Stimulated activated CD8-positive, alpha-beta memory T cell treated with anti-CD3 and anti-CD28 coated beads, Interleukin-15, amount 100 ng/mL, for 4 hours (primary cell): ENCODE measurements around the gene KRTAP15-1.

ENCODE experiments used
- DNase-seq, 2 donors: peaks; one replicate each; pipeline ENCODE4 v3.0.0-alpha.2; 2020; ENCODE audit warnings: low read depth in 2 of 2

The KRTAP15-1 gene, protein sequence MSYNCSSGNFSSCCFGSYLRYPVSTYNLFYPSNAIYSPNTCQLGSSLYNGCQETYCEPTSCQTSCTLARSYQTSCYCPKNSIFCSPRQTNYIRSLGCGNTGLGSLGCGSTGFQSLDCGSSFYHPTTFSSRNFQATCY

DNA sequence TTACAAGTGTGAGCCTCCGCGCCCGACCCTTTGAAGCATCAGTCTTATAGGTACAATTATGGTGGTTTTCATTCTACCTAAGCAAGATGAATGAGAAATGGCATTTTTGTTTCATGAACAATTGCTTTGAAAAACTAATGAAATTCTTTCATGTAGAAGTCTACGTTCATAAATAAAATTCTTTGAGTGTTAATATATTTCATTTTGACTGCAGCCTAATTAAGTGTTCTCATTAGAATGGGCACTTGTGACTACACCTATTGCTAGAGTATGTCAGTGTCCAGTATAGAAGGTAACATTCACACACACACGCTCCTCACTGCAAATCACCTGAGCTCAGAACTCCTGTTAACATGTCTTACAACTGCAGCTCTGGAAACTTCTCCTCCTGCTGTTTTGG is at the start of gene KRTAP15-1:
Gene KRTAP15-1, plus strand, starts transcription at position 301 of the 400 bp plus-strand sequence. Its CDS starts 53 bp downstream, at position 354.
- no peak for DNase-seq

DNA sequence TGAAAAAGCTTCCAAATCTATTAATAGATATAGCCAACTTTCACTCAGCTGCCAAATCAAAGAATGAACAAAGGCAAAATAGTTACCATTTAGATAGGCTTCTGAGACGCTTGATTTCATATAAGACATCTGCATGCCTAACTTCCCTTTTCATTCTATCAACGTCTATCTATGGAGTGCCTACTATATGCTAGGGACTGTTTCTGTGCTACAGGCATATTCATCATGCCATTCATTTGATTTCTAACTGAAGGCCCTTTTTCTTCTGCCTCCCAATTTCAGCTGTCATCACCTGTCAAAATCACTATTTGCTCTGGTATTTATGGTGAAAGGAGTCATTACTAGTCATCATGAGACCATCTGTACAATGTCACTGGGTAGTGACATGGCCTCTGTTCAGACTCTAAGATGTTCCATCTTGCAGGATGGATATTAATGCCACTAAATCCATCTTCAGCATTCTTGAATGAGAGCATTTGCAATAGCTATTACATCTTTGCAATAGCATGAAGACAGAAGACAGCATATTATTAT is 48.5 kb upstream of the KRTAP15-1 start:
- DNase-seq = no peak

DNA sequence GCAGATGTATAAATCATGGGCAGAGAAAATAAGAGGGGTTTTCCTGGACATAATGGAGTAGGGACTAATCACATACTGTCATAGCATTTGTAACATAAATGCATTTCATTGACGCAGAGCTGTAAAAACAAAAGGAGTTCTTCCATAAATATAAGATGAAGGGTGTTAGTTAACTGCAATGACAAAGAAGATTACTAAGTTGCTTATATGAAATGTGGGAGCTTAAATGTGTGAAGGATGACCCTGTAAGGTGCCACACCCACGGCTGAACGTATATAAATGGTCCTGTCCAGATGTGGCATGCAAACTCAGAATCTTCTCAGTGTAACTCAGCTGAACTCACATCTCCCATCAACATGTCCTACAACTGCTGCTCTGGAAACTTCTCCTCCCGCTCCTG is 44.3 kb upstream of the KRTAP15-1 start, which contains the start of gene KRTAP13-1:
Gene KRTAP13-1, plus strand, starts transcription at position 301 of the 400 bp plus-strand sequence. Its CDS starts 56 bp downstream, at position 357.
- no peak for DNase-seq

DNA sequence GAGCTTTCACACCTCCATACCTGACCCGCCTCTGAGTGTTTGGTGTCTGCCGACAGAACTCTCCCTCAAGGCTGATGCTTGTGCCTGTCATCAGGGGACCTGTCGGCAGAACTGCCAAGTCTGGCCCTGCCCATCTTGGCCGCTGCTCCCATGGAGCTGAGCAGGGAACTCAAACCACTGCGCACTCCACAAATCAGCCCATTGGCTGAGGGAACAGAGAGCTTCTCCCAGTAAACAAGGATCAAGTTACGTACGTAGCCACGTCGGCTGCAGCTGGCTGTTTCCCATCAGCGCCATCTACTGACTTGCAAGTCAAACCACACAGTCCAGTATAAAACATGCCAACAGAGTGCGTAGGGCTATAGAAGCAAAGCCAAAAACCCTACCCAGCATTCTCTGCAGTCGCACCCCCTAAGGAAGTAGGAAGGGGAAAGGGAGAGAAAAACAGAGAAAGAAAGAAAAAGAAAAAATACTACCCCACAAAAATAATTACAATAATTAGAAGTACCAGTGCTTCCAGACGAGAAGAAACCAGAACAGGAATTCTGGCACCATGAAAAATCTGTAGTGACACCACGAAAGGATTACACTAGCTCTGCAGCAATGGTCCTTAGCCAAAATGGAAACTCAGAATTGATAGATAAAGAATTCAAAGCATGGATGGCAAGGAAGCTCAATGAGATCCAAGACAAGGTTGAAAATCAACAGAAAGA is 31.1 kb upstream of the KRTAP15-1 start:
- DNase-seq = no peak

DNA sequence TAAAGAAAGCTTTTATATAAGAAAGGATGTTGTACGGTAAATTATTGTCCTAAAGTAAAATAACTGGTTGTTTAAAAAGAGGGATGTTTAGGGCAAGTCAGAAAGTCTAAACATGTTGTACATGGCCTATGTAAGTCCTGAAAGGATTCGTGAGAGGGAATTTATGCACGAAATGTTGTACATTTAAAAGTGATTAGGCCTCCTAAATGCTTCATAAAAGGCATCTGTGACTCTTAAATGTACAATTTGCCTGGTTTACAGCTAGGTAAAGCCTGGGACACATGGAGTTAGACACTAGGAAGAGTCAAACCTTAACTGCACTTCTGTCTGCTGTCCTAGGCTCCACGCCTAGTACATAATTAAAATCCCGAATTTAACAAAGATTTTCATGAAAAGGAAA is 24.1 kb upstream of the KRTAP15-1 start:
- DNase-seq = no peak

DNA sequence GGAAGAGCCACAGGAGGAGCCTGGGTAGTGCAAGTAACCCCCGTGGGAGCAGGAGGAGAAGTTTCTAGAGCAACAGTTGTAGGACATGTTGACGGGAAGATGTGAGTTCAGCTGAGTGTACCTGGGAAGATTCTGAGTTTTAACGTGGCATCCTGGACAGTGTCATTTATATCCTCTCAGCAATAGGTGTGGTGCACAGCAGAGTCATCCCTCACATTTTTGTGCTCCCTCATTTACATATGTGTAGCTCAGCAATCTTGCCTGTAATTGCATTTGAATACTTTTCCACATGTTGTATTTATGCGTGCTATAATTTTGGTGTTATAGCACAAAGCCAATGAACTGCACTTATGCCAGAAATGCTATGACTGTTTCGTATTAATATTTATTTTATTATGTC is 14.2 kb upstream of the KRTAP15-1 start, which contains the start of gene KRTAP13-3:
Gene KRTAP13-3, minus strand, starts transcription at position 101 of the 400 bp plus-strand sequence. Its CDS starts 14 bp downstream, at position 87.
- DNase-seq = no peak

DNA sequence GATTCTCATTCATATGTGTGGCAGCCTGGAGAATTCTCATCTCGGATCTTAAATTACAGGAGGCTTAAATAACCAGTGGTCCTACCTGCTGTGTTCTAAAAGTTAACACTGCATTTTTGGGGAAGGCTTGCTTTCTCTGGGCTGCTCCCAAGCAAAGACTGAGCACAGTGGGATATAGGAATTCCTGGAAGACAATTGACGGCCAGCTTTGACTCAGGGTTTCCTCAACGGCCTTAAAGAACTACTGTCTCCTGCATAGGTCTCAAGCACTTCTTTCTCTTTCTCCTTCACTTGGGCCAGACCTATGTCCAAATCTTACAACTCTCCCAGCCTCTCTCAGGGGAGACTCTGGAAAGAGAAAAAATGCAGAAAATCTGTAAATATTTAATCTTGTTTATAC is 13.3 kb upstream of the KRTAP15-1 start:
- DNase-seq = no peak

DNA sequence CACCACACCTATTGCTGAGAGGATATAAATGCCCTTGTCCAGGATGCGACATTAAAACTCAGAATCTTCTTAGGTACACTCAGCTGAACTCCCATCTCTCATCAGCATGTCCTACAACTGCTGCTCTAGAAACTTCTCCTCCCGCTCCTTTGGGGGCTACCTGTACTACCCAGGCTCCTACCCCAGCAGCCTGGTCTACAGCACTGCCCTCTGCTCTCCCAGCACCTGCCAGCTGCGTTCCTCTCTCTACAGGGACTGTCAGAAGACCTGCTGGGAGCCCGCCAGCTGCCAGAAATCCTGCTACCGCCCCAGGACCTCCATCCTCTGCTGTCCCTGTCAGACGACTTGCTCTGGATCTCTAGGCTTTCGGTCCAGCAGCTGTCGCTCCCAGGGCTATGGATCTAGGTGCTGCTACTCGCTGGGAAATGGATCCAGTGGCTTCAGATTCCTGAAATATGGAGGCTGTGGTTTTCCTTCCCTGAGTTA is 9.9 kb upstream of the KRTAP15-1 start, which contains the start of gene KRTAP13-4:
Gene KRTAP13-4, plus strand, starts transcription at position 51 of the 486 bp plus-strand sequence. Its CDS starts 56 bp downstream, at position 107.
- no peak for DNase-seq

DNA sequence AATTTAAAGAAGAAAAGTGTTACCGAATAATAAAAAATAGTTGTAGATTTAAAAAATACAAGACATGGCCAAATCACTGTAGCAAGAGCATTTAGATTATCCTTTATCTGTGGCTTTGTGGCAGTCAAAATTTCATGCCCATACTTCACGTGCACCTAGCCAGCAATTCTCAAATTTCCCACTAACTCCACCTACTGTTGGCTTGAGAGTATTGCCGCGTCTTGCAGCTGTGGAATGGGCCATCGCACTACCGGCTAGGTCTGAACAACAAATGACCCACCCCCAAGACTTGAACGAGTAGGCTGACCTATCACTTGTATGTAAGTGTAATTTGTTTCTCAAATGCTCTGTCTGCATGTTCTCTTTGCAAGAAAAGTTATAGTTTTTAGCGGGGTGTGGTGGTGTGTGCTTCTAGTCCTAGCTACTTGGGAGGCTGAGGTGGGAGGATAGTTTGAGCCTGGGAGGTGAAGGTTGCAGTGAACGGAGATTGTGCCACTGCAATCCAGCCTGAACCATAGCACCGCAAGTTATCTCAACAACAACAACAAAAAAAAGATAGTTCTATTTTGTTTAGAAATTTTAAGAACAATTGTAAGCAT is 5.9 kb upstream of the KRTAP15-1 start:
- DNase-seq = no peak

DNA sequence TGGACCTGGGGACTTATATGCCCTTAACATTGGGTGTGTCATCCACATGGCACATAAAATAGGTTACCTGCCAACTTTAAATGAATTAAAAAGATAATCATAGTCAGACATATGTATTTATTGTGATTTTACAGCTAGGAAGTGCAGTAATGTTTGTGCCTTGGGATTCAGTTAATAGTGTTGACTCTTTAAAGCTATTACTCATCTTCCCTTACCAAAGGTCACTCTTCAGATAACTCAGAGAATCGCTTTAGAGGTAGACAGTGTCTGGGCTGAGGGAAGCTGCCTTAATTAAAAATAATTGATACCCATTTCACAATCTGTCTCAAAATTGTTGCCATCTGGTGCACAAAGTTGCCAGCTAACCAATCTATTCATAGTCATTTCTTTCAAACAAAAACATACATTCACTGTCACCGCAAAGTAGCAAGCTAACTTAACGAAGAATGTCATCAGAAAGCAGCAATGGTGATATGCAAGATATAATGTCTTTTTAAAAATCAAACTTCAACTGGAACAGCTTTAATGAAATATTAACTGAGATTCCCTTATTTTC is 3.0 kb upstream of the KRTAP15-1 start:
- no peak for DNase-seq

DNA sequence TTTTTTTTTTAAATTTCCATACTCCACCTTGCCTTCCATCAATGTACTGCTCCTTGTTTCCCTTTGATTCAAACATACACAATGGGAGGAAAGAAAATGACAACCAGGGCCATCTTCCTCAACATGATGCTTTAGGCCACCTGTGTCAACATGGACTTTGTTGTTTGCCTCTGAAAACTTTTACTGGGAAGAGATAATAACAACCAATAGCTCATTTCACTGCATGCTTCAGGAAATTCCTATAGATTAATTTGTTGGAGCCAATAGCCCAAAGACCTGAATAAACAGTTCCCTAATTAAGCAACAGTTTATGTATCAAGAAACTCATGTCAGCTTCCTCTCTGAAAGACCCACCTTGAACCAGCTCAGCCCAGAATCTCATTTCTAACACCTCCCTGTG is 3.2 kb downstream of the KRTAP15-1 start:
- no peak for DNase-seq

DNA sequence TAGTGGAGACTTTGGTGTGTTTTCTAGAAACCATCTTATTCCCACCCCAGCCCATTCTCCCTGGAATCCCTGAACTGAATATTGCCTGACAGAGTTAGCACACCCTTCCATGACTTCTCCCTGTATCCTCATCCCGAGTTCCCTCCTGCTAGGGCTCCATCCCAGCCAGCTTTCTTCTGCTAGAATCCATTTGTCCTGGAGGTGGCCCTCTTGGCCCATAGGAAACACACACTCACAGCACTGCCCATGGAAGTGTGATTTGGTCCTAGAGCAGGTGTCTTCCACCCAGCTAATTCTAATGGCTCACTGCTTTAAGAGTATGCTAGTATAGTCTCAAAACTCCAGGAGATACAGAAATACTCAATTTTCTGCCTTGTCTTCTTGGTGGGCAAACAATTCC is 4.1 kb downstream of the KRTAP15-1 start:
- DNase-seq = no peak

DNA sequence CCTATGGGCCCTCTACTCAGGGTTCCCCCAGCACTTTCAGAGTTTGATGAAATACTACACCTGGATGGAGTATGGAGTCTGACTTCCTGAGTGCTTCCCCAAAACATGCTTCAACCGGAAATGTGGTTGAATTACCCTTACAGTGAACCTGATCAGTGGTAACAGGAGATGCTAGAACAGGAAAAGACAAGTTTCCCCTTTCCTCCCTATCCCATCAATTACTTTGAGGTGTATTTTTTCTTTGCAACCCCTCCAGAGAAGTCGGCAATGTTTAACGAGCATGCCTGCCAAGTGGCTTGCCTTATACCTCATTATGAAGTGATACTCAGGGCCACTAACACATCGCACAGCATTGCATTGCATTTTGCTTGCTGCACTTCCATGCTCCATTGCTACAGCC is 7.0 kb downstream of the KRTAP15-1 start:
- no peak for DNase-seq

DNA sequence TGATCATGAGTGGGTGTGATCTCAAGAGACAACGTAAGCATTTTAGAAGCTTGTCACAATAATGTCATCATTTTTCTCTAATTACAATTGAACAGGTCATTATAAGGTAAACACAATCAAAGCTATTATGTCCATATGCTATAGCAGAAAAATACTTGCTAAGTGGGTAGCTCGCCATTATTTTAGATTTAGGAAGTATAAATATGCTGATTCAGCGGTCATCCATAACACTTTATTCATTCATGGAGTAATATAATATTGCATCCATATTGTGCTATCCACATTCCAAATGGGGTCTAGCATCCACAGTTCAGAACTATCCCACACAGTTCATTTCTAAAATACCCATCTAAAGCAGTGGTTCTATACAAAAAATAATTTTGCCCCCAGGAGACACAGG is 8.4 kb downstream of the KRTAP15-1 start:
- no peak for DNase-seq

DNA sequence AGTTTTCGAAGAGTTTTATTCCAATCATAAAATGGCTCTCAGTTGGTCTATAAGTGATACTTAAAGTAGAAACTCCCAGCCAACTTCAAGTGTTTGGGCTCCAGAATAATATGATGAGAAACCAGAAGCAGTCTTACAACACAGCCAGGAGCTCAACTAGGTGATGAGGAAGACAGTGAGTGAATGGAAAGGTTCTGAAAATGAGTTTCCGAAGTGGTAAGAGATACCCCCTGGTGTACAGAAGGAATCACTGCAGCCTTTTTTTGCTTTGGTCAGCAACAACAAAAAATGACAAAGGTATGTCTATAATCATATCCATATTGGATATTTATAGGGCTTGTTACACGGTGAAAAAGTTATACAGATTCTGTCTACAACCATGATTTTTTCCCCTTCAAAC is 23.6 kb downstream of the KRTAP15-1 start:
- no peak for DNase-seq

DNA sequence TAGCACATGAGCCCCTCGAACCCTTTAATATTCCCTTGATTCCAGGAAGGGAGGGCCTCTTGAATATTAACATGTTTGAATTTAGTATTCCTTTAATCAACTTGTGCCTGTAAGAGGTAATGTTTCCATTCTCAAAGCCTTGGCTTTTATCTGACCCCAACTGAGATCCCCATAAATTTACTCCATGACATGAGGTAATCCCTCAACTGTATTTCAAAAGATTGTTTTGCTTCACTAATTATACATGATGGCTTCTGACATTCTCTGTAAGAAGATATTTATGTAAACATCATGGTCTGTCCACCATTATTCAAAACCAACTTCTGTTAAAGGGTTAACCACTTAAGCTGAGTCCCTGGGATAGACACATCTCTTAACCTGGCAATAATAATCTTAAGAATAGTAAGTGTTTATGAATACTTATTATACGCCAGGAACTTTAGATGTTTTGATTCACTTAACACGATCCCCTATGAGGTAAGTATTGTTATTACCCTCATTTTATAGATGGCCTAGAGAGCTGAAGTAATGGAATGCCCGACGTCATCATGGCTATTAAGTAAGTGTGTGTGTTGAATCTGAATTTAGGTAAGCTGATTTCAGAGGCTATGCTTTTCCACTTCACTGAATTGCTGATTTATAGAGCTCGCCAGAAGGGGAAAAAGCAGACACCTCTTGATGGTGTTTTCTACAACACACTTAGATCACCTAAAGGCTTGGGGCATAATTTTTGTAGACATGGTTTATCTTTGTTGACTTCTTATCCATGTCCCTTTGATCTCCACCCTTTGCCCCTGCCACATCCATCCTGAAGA is 29.0 kb downstream of the KRTAP15-1 start:
- no peak for DNase-seq

DNA sequence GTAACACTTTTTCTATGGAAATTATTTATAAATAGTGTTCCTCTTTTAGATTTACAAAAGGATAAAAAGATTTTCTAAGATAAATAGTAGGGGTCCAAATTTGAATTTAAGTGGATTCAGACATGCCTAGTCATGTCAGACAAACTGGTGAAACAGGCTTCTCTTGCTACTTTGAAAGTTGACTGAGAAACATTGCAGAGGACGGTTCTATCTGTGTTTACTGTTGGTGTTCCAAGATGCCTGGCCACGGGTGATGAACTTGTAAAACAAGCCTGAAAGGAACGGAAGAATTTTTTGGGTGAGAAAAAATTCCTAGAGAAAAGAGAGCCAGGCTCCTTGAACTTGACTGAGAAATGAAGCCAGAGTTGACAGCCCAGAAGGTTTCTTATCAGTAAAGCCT is 37.9 kb downstream of the KRTAP15-1 start:
- DNase-seq = no peak

DNA sequence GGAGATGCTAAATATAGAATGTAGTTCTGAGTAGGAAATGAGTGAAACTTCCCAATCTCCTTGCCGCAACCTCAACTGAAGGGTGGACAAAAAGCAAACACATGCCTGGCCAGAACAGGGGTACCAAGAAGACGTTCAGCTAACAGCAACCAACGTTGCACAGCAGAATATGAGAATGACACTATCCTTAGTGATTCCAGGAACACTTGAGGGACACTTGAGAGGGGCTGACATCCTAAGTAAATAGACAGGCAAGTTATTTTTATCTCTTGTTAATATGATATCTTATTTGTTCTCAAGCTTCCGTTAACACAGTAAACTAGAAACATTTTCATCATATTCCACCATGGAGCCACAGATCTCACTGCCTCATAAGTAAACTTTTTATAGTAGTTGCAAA is 39.2 kb downstream of the KRTAP15-1 start:
- no peak for DNase-seq

DNA sequence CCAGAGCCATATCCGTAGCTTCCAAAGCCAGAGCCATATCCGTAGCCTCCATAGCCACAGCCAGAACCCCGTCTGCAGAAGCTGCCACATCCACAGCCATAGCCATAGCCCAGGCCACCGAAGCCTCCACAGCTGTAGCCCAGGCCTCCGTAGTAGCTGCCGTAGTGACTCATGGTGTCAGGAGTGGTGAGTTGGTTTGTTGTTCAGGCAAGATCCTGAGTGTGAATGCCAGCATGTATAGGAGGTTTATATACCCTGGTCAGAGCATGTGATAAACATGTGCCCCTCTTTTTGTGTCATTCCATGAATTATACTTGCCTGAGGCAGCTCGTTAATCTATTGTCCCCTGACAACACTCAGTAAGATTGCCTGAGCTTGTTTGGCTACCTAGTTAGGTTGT is 40.1 kb downstream of the KRTAP15-1 start, which contains the start of gene KRTAP19-1:
Gene KRTAP19-1, minus strand, starts transcription at position 223 of the 400 bp plus-strand sequence. Its CDS starts 50 bp downstream, at position 173.
- DNase-seq = no peak

DNA sequence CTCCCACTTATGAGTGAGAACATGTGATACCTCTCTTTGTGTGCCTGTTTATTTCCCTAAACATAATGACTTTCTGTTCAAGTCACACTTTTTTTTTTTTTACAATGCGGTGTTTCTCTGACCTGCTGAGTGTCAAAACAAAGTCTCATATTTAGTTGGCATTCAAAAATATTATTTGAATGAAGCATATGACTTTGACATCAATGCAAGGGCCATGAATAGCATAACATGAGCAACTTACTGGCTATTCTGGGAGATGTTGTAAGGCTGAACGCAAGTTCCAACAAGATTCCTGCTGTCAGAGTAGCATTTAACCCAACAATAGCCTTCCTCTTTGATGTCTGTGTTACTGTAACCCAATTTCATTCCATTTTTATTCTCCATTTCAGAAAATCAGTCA is 42.1 kb downstream of the KRTAP15-1 start:
- DNase-seq = no peak

DNA sequence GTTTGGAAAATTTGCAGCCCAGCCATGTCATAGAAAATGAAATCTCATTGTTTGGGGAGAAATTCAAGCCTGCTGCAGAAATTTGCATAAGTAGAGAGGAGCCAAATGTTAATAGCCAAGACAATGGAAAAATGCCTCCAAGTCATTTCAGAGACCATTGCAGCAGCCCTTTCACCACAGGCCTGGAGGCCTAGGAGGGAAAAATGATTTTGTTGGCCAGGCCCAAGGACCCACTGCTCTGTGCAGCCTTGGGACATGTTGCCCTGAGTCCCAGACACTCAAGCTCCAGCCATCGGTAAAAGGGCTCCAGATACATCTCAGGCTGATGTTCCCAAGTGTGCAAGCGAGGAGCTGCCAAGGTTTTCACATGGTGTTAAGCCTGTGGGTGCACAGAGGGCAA is 46.1 kb downstream of the KRTAP15-1 start:
- no peak for DNase-seq
